ENCODE data around the gene PLXNC1. TPM values are rescaled to one million over a fixed set of nuclear protein-coding genes. Genes with fewer than 3 reads are reported as not detected.

Gene PLXNC1
- total RNA-seq, 1 donor from 2014 or later: 28.0 TPM

- H3K4me1 ChIP-seq: peaks cover 19% of the 10 kb centered on the region
- DNase-seq (no peak), ATAC-seq (no peak)
- H3K27ac ChIP-seq: no peak overlapping the region
- no peaks in the 10 kb centered on the region for H3K27me3 ChIP-seq (ENCODE audit: low read depth)
- no peak for TF ChIP-seq CTCF (IDR thresholded peaks at IDR 0.05)
- H3K9me3 ChIP-seq: no peaks in the 10 kb centered on the region
- no peaks in the 10 kb centered on the region for H3K36me3 ChIP-seq
- intact Hi-C loops (cut with DNase I): no loop called here
- no peak overlapping the region for H3K4me3 ChIP-seq
These were observed 54.1 kb downstream of the PLXNC1 start for GRCh38 chr12:94202245-94203180.

- Histone ChIP-seq H3K4me1 (peaks cover 25% of the 10 kb centered on the region), H3K4me3 (no peak overlapping the region), H3K9me3 (no peaks in the 10 kb centered on the region), H3K36me3 (no peaks in the 10 kb centered on the region), H3K27ac (no peak overlapping the region), H3K27me3 (ENCODE audit: low read depth) (no peaks in the 10 kb centered on the region)
- ATAC-seq (no peak), DNase-seq (no peak)
- intact Hi-C loops (cut with DNase I): no loop called here
- no peak for TF ChIP-seq CTCF (IDR thresholded peaks at IDR 0.05)
These were observed 54.8 kb downstream of the PLXNC1 start for GRCh38 chr12:94203181-94203546.

GRCh38 chr12:94203796-94204195 is 55.4 kb downstream of the PLXNC1 start:
- Histone ChIP-seq H3K27me3 (ENCODE audit: low read depth) (no peaks in the 10 kb centered on the region), H3K36me3 (no peaks in the 10 kb centered on the region), H3K27ac (no peak overlapping the region), H3K4me3 (no peak overlapping the region), H3K9me3 (no peaks in the 10 kb centered on the region), H3K4me1 (peaks cover 32% of the 10 kb centered on the region)
- intact Hi-C loops (cut with DNase I): no loop called here
- DNase-seq: no peak
- no peak for TF ChIP-seq CTCF (IDR thresholded peaks at IDR 0.05)
- ATAC-seq: no peak

GRCh38 chr12:94204499-94205247 is 56.3 kb downstream of the PLXNC1 start:
- DNase-seq: no peak
- no peaks in the 10 kb centered on the region for H3K9me3 ChIP-seq
- H3K4me3 ChIP-seq: no peak overlapping the region
- H3K27ac ChIP-seq: no peak overlapping the region
- H3K36me3 ChIP-seq: no peaks in the 10 kb centered on the region
- intact Hi-C loops (cut with DNase I): no loop called here
- H3K27me3 ChIP-seq (ENCODE audit: low read depth): no peaks in the 10 kb centered on the region
- no peak for TF ChIP-seq CTCF (IDR thresholded peaks at IDR 0.05)
- peaks cover 33% of the 10 kb centered on the region for H3K4me1 ChIP-seq
- no peak for ATAC-seq

- intact Hi-C loops (cut with DNase I): no loop called here
- Histone ChIP-seq H3K36me3 (no peaks in the 10 kb centered on the region), H3K4me1 (peaks cover 33% of the 10 kb centered on the region), H3K27ac (no peak overlapping the region), H3K4me3 (no peak overlapping the region), H3K27me3 (ENCODE audit: low read depth) (no peaks in the 10 kb centered on the region), H3K9me3 (no peaks in the 10 kb centered on the region)
- ATAC-seq (no peak), DNase-seq (no peak)
- no peak for TF ChIP-seq CTCF (IDR thresholded peaks at IDR 0.05)
These were observed 57.4 kb downstream of the PLXNC1 start for GRCh38 chr12:94205822-94206221.
